Measurements from ENCODE around the gene CLCNKB. TPM values are rescaled to one million over a fixed set of nuclear protein-coding genes. Genes with fewer than 3 reads are reported as not detected.

The CLCNKB gene
- total RNA-seq, 1 donor from 2014 or later: not detected

DNA sequence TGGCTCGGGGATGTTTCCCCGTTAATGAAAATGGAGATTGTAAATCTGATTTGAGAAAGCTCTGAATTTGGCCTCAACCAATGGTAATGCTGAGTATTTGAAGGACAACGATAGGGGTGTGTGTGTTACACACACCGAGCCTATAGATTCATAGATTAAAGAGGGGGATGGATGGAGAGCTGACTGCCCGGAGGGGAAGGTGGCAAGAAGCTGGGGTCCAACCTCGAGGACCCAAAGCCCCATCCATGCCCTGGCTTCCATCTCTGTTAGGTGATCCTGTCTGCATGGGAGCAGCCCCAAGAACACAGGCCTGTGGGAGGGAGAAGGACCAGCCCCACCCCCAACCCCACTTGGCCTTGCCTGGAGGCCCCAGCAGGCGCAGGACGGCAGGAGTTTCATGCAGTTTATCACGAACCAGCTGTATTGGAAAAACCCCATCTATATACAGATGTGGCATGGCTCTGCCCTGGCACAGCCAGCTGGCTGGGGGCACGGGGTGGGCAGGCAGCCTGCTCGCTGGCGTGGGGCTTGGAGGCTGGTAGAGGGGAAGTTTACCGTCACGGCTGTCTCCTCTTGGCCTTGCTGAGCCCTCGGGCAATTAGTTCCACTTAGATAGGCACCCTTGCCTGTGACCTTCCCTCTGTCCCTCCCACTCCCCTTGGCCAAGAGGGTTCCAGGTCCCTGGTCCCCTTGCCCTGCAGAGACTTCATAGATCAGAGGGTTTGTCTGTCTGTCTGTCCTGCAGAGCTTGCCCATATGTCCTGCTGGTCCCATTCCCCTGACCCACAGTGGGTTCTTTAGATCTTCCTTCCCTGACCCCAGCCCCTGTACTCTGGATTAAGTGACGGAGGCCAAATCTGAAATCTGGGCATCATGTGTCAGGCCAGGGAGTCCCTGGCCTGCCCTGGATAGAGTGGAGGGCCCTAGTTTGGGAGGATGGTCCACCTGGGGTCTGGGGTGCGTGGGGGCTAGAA lies 28.8 kb upstream of the CLCNKB start:
- H3K9me3 ChIP-seq (ENCODE audit: control insufficient read depth in 3 of 3, low read length in 3 of 3): no peaks in the 10 kb centered on the region
- peak overlapping the region; percentile 38 to 94 (median 89) for H3K4me3 ChIP-seq (ENCODE audit: low read length in 3 of 3)
- peaks cover 0 to 17% (median 5%) of the 10 kb centered on the region in 3 donors for H3K36me3 ChIP-seq (ENCODE audit: control insufficient read depth in 3 of 3, insufficient read depth in 3 of 3, low read length in 3 of 3)
- H3K27ac ChIP-seq (ENCODE audit: low read depth, low read length): peak overlapping the region; percentile 99
- H3K9ac ChIP-seq (ENCODE audit: low read depth in 1 of 3, low read length in 3 of 3): peak overlapping the region; percentile 92 to 100 (median 98)
- H3K4me1 ChIP-seq (ENCODE audit: control insufficient read depth in 3 of 3, insufficient read depth in 3 of 3, low read length in 3 of 3): peaks cover 57 to 65% (median 57%) of the 10 kb centered on the region in 3 donors
- no peaks in the 10 kb centered on the region for H3K27me3 ChIP-seq (ENCODE audit: control insufficient read depth in 3 of 3, insufficient read depth in 3 of 3, low read length in 3 of 3)

GRCh38 chr1:16015491-16015890 lies 28.1 kb upstream of the CLCNKB start:
- H3K27me3 ChIP-seq (ENCODE audit: control insufficient read depth in 3 of 3, insufficient read depth in 3 of 3, low read length in 3 of 3): no peaks in the 10 kb centered on the region
- H3K27ac ChIP-seq (ENCODE audit: low read depth, low read length): peak overlapping the region; percentile 99
- peak overlapping the region; percentile 85 to 94 (median 89) for H3K4me3 ChIP-seq (ENCODE audit: low read length in 3 of 3)
- peaks cover 64 to 72% (median 64%) of the 10 kb centered on the region in 3 donors for H3K4me1 ChIP-seq (ENCODE audit: control insufficient read depth in 3 of 3, insufficient read depth in 3 of 3, low read length in 3 of 3)
- H3K9me3 ChIP-seq (ENCODE audit: control insufficient read depth in 3 of 3, low read length in 3 of 3): no peaks in the 10 kb centered on the region
- H3K36me3 ChIP-seq (ENCODE audit: control insufficient read depth in 3 of 3, insufficient read depth in 3 of 3, low read length in 3 of 3): peaks cover 0 to 17% (median 5%) of the 10 kb centered on the region in 3 donors
- peak overlapping the region; percentile 92 to 100 (median 98) for H3K9ac ChIP-seq (ENCODE audit: low read depth in 1 of 3, low read length in 3 of 3)

DNA sequence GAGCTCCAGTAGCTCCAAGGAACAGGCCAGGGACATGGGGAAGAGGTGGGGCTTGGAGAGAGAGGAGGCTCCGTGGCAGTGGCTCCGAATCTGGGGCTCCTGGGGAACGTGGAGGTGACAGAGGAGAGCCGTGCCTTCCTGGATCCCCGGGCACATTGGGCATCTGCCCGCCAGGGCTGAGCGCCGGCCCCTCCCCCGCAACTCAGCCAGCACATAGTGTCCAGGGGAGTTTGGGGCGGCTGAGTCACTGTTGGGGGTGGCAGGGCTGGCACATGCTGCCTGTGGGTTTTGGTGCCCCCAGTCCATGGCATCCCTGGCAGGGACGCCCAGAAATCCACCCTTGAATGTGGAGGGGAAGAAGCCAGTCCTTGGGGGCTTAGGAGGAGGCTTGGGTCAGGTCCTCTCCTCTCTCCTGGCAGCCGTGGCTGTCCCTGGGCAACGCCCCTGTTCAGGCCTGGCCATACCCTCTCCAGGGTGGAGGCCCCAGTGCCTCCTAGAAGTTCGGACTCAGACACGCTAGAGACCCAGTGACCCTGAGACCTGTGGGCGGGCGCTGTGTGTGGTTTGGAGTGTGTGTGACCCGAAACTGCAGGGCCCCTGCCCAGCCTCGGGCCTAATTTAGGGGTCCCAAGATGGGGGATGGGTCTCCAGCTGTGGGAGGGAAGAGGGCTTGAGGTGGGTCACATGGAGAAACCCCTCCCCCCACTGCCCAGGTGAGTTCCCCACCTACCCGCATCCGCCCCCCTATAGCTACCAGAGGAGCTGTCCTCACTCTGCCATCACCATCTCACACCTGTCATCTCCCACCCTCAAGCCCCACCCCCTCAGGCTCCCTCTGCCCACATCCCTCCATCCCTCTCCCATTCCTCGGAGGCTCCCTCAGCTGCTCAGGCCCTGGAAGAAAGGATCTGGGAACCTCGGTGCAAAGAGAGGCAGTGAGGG lies 27.4 kb upstream of the CLCNKB start:
- Histone ChIP-seq H3K9ac (ENCODE audit: low read depth in 1 of 3, low read length in 3 of 3) (peak overlapping the region; percentile 92 to 100 (median 98)), H3K27me3 (ENCODE audit: control insufficient read depth in 3 of 3, insufficient read depth in 3 of 3, low read length in 3 of 3) (no peaks in the 10 kb centered on the region), H3K4me3 (ENCODE audit: low read length in 3 of 3) (peak overlapping the region; percentile 85 to 94 (median 89)), H3K9me3 (ENCODE audit: control insufficient read depth in 3 of 3, low read length in 3 of 3) (no peaks in the 10 kb centered on the region), H3K4me1 (ENCODE audit: control insufficient read depth in 3 of 3, insufficient read depth in 3 of 3, low read length in 3 of 3) (peaks cover 66 to 79% (median 68%) of the 10 kb centered on the region in 3 donors), H3K36me3 (ENCODE audit: control insufficient read depth in 3 of 3, insufficient read depth in 3 of 3, low read length in 3 of 3) (peaks cover 0 to 17% (median 5%) of the 10 kb centered on the region in 3 donors), H3K27ac (ENCODE audit: low read depth, low read length) (peak overlapping the region; percentile 99)

DNA sequence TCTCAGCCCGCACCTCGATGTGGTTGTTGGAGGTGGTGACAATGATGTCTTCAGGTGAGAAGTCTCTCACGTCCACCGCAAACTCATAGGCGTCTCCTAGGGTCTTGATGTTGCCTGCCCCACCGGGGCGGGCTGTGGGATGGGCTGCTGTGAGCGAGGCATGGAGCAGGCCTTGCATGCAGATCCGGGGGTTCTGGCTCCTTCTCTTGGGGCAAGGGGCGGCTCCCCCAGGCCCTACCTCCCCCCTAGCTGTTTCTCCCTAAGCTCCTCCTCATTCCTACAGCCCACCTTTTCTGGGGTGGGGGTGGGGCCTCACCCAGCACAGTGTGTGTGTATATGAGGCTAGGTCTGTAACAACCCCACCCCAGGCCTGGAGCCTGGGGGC lies 26.5 kb upstream of the CLCNKB start:
- Histone ChIP-seq H3K4me3 (ENCODE audit: low read length in 3 of 3) (peak overlapping the region; percentile 85 to 94 (median 89)), H3K27ac (ENCODE audit: low read depth, low read length) (peak overlapping the region; percentile 99), H3K4me1 (ENCODE audit: control insufficient read depth in 3 of 3, insufficient read depth in 3 of 3, low read length in 3 of 3) (peaks cover 66 to 86% (median 76%) of the 10 kb centered on the region in 3 donors), H3K9ac (ENCODE audit: low read depth in 1 of 3, low read length in 3 of 3) (peak overlapping the region; percentile 92 to 100 (median 98)), H3K36me3 (ENCODE audit: control insufficient read depth in 3 of 3, insufficient read depth in 3 of 3, low read length in 3 of 3) (peaks cover 0 to 17% (median 5%) of the 10 kb centered on the region in 3 donors), H3K27me3 (ENCODE audit: control insufficient read depth in 3 of 3, insufficient read depth in 3 of 3, low read length in 3 of 3) (no peaks in the 10 kb centered on the region), H3K9me3 (ENCODE audit: control insufficient read depth in 3 of 3, low read length in 3 of 3) (no peaks in the 10 kb centered on the region)

DNA sequence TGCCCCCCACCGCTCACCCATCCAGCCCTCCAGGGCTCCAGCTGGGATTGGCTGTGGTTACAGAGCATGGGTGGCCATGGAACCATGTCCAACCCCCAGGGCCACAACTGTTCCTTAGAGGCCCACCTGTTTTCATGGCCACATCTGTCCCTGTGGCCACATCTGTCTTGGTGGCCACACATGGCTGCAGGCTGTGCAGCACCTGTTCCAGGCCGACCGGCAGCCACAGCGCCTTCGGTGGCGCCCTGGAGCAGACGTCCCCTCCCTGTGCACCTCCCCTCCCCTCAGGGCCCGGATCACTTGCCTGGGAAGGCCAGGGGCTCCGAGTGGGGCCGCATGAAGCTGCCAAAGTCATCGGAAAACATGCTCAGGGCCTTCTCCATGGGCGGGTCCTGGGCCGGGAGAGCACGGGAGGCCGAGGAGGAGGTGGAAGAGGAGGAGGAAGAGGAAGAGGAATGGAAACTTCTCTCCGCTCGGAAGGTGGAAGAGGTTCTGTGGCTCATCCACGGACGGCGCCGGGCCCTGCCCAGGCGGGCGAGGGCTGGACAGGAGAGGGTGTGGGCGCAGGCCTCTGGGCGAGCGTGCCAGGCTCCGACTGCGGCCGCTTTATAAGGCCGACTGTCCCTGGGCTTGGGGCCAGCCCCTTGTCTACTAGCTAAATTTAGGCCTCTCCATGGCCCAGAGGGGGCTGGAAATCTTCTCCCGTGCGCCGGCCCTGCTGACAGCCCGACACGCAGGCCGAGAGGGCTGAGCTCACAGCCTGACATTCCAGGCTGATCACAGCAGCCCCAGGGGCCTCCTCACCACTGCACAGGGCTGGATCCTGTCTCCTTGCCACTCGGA lies 25.9 kb upstream of the CLCNKB start, which contains the start of gene HSPB7:
Gene HSPB7, minus strand, starts transcription at position 583 of the 843 bp plus-strand sequence. Its CDS starts 80 bp downstream, at position 503.
- H3K27me3 ChIP-seq (ENCODE audit: control insufficient read depth in 3 of 3, insufficient read depth in 3 of 3, low read length in 3 of 3): no peaks in the 10 kb centered on the region
- H3K4me3 ChIP-seq (ENCODE audit: low read length in 3 of 3): peak within 1 kb of the TSS; percentile 85 to 94 (median 89)
- peak within 1 kb of the TSS; percentile 99 for H3K27ac ChIP-seq (ENCODE audit: low read depth, low read length)
- H3K36me3 ChIP-seq (ENCODE audit: control insufficient read depth in 3 of 3, insufficient read depth in 3 of 3, low read length in 3 of 3): peaks cover 0 to 17% (median 5%) of the 10 kb centered on the region in 3 donors
- peak within 1 kb of the TSS; percentile 92 to 100 (median 98) for H3K9ac ChIP-seq (ENCODE audit: low read depth in 1 of 3, low read length in 3 of 3)
- H3K4me1 ChIP-seq (ENCODE audit: control insufficient read depth in 3 of 3, insufficient read depth in 3 of 3, low read length in 3 of 3): peaks cover 62 to 83% (median 72%) of the 10 kb centered on the region in 3 donors
- no peaks in the 10 kb centered on the region for H3K9me3 ChIP-seq (ENCODE audit: control insufficient read depth in 3 of 3, low read length in 3 of 3)

- no peaks in the 10 kb centered on the region for H3K27me3 ChIP-seq (ENCODE audit: control insufficient read depth in 3 of 3, insufficient read depth in 3 of 3, low read length in 3 of 3)
- H3K36me3 ChIP-seq (ENCODE audit: control insufficient read depth in 3 of 3, insufficient read depth in 3 of 3, low read length in 3 of 3): peaks cover 0 to 17% (median 5%) of the 10 kb centered on the region in 3 donors
- H3K4me3 ChIP-seq (ENCODE audit: low read length in 3 of 3): peak overlapping the region; percentile 79 to 94 (median 89)
- H3K27ac ChIP-seq (ENCODE audit: low read depth, low read length): peak overlapping the region; percentile 99
- peaks cover 62 to 85% (median 74%) of the 10 kb centered on the region in 3 donors for H3K4me1 ChIP-seq (ENCODE audit: control insufficient read depth in 3 of 3, insufficient read depth in 3 of 3, low read length in 3 of 3)
- no peaks in the 10 kb centered on the region for H3K9me3 ChIP-seq (ENCODE audit: control insufficient read depth in 3 of 3, low read length in 3 of 3)
- peak overlapping the region; percentile 92 to 100 (median 98) for H3K9ac ChIP-seq (ENCODE audit: low read depth in 1 of 3, low read length in 3 of 3)
Measured at GRCh38 chr1:16018308-16018707, 25.3 kb upstream of the CLCNKB start.

DNA sequence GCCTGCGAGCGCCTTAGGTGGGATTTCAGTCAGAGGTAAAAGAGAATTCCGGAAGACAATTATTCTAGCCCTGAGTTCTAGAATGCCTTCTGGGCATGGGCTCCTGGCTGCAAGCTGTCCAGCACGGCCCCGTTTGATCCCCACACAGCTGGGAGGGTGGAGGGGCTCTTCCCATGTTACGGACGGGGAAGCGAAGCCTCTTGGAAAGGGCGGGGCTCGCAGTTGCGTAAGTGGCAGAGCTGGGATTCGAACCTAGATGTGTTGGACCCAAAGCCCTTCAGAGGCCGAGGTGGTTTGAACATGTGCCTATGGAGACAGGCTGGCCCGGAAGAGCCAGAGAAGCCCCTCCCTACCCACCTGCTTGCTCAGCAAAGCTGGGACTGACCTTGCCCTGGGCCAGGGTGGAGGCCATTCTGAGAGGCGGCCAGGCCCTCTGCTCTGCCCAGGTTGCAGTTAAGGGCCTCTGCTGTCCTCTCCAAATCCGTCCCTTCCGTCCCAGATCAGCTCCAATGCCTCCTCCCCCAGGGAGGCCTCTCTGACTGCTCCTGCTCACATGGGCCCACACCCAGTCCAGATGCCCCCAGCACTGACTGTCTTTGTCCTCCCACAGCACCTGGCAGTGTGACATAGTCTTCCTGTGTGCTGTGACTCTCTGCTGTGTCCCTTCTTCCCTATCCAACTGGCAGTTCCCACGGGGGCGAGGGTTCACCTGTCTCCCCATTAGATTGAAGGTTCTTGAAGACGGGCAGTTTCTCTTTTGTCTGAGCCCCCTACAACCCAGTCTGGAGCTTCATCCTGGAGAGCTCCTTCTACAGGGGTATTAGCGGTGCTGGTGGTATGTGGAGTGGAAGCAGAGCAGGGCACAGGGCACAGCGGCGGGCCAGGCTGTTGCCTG lies 24.6 kb upstream of the CLCNKB start:
- Histone ChIP-seq H3K4me1 (ENCODE audit: control insufficient read depth in 3 of 3, insufficient read depth in 3 of 3, low read length in 3 of 3) (peaks cover 56 to 85% (median 72%) of the 10 kb centered on the region in 3 donors), H3K9me3 (ENCODE audit: control insufficient read depth in 3 of 3, low read length in 3 of 3) (no peaks in the 10 kb centered on the region), H3K27me3 (ENCODE audit: control insufficient read depth in 3 of 3, insufficient read depth in 3 of 3, low read length in 3 of 3) (no peaks in the 10 kb centered on the region), H3K4me3 (ENCODE audit: low read length in 3 of 3) (peak overlapping the region; percentile 79 to 94 (median 89)), H3K9ac (ENCODE audit: low read depth in 1 of 3, low read length in 3 of 3) (peak overlapping the region; percentile 92 to 100 (median 98)), H3K27ac (ENCODE audit: low read depth, low read length) (peak overlapping the region; percentile 99), H3K36me3 (ENCODE audit: control insufficient read depth in 3 of 3, insufficient read depth in 3 of 3, low read length in 3 of 3) (peaks cover 0 to 17% (median 5%) of the 10 kb centered on the region in 3 donors)

DNA sequence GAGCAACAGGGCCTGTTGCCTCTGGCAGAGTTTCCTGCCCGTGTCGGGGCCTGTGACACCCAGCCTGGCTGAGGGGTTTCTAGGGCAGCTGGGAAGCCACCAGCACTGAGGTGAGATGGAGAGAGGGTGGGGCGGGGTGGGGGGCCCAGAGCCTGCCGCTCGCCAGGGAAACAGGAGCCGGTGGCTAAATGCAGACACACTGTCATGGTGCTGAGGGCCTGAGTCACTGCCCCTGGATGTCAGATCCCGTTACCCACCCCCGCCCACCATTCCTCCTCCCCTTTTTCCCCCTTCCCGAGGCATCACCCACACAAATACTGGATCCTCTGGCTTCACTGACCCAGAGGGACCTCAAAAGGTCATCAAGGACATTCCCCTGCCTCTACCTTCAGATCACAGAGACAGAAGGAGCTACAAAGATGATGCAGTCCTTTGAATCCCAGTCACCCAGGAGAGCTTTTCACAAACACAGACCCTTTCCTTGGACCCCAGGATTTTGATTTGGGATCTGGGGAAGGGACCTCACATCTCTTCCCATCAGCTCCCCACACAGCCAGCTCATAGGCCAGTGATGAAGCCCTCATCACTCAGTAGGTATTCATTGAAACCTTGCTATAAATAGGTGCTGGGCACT lies 23.8 kb upstream of the CLCNKB start:
- Histone ChIP-seq H3K27ac (ENCODE audit: low read depth, low read length) (peak overlapping the region; percentile 99), H3K27me3 (ENCODE audit: control insufficient read depth in 3 of 3, insufficient read depth in 3 of 3, low read length in 3 of 3) (no peaks in the 10 kb centered on the region), H3K4me1 (ENCODE audit: control insufficient read depth in 3 of 3, insufficient read depth in 3 of 3, low read length in 3 of 3) (peaks cover 49 to 78% (median 65%) of the 10 kb centered on the region in 3 donors), H3K9me3 (ENCODE audit: control insufficient read depth in 3 of 3, low read length in 3 of 3) (no peaks in the 10 kb centered on the region), H3K36me3 (ENCODE audit: control insufficient read depth in 3 of 3, insufficient read depth in 3 of 3, low read length in 3 of 3) (peaks cover 0 to 17% (median 5%) of the 10 kb centered on the region in 3 donors), H3K9ac (ENCODE audit: low read depth in 1 of 3, low read length in 3 of 3) (peak overlapping the region; percentile 92 to 100 (median 98)), H3K4me3 (ENCODE audit: low read length in 3 of 3) (peak overlapping the region in 2 of 3 donors; percentile 36 to 94)
